HepG2 (cell line): ENCODE data around the gene DENND10. TPM values are rescaled to one million over a fixed set of nuclear protein-coding genes. Genes with fewer than 3 reads are reported as not detected.
A peak's percentile ranks its signal among the peaks of the same experiment; 100 is the strongest.

ENCODE experiments used
- CAMTA2 ChIP-seq: sonication (generic); formaldehyde crosslinking; IDR thresholded peaks from 2 replicates; pipeline ENCODE4 v1.4.0; 2020; ENCODE audit warnings: mild to moderate bottlenecking, missing genetic modification reagents, borderline replicate concordance
- HDAC2 ChIP-seq: sonication (generic); formaldehyde crosslinking; IDR thresholded peaks from 2 replicates; pipeline ENCODE4 v1.4.0; 2020; ENCODE audit warnings: missing genetic modification reagents
- IRX3 ChIP-seq: sonication (generic); formaldehyde crosslinking; IDR thresholded peaks from 2 replicates; pipeline ENCODE4 v1.8.1; 2023; ENCODE audit warnings: mild to moderate bottlenecking, low read depth, missing genetic modification reagents, borderline replicate concordance
- MBNL3 ChIP-seq: fragments of 250-450 bp; sonication (Bioruptor Pico); conservative IDR thresholded peaks from 2 replicates; pipeline ENCODE4 v1.8.0; 2022; ENCODE audit warnings: mild to moderate bottlenecking, inconsistent platforms
- MXD4 ChIP-seq: IDR thresholded peaks from 2 replicates; pipeline ENCODE4 v1.6.1; 2016; ENCODE audit warnings: mild to moderate bottlenecking, missing biosample characterization, missing genetic modification reagents
- NFATC3 ChIP-seq: sonication (generic); formaldehyde crosslinking; IDR thresholded peaks from 2 replicates; pipeline ENCODE4 v1.5.1; 2020; ENCODE audit warnings: mild to moderate bottlenecking, missing genetic modification reagents
- ZNF367 ChIP-seq: sonication (generic); formaldehyde crosslinking; IDR thresholded peaks from 2 replicates; pipeline ENCODE4 v1.4.0; 2020; ENCODE audit warnings: missing genetic modification reagents, borderline replicate concordance
- polyA plus RNA-seq, 8 experiments: library from polyadenylated mRNA; depleted of rRNA in 3 of 8; stranded (reverse) in 7 of 8; unstranded in 1 of 8; fragments of >200 nt; fragmentation: Illumina TruSeq in 4 of 8; extraction: Trizol in 4 of 8; gene quantifications; 2 replicates each; pipeline versions ENCODE4 v1.2.1 to v1.2.3, GENCODE V29; 2011 to 2016; ENCODE audit warnings: low read depth in 4 of 8, missing spikeins in 1 of 8, mixed read lengths in 1 of 8; ENCODE audit not compliant: insufficient read depth in 1 of 8
- total RNA-seq, 5 experiments: library from RNA; depleted of rRNA; stranded (reverse); fragments of >200 nt; fragmentation: Illumina TruSeq; extraction: Trizol; gene quantifications; 2 replicates each; pipeline ENCODE4 v1.2.3, GENCODE V29; 2016; ENCODE audit warnings: low read depth in 1 of 5
- TF ChIP-seq, protein P1 (sequence below): sonication (generic); formaldehyde crosslinking; IDR thresholded peaks from 2 replicates; pipeline ENCODE4 v1.8.1; 2023; ENCODE audit warnings: mild to moderate bottlenecking, inconsistent platforms, moderate library complexity, missing genetic modification reagents, borderline replicate concordance
- TF ChIP-seq, protein P2 (sequence below): fragments of 450-650 bp; IDR thresholded peaks from 2 replicates; pipeline ENCODE4 v1.6.1; 2017
- TF ChIP-seq, protein P3 (sequence below): IDR thresholded peaks from 2 replicates; pipeline ENCODE4 v1.6.1; 2016; ENCODE audit warnings: missing compliant biosample characterization, missing genetic modification reagents, borderline replicate concordance
- TF ChIP-seq, protein P4 (sequence below): sonication (generic); formaldehyde crosslinking; IDR thresholded peaks from 2 replicates; pipeline ENCODE4 v1.4.0; 2020; ENCODE audit warnings: missing genetic modification reagents
- TF ChIP-seq, protein P5 (sequence below): sonication (generic); formaldehyde crosslinking; IDR thresholded peaks from 2 replicates; pipeline ENCODE4 v1.4.0; 2020; ENCODE audit warnings: mild to moderate bottlenecking, missing genetic modification reagents
- TF ChIP-seq, protein P6 (sequence below): sonication (generic); formaldehyde crosslinking; IDR thresholded peaks from 2 replicates; pipeline ENCODE4 v1.5.1; 2020; ENCODE audit warnings: mild to moderate bottlenecking, missing genetic modification reagents, moderate library complexity

DENND10 gene
- total and polyA plus RNA-seq, 2 of the 13 experiments (the other 11 are each of a cell fraction or from before 2014, with no cell fraction given): 43.7 to 78.8 TPM

DNA sequence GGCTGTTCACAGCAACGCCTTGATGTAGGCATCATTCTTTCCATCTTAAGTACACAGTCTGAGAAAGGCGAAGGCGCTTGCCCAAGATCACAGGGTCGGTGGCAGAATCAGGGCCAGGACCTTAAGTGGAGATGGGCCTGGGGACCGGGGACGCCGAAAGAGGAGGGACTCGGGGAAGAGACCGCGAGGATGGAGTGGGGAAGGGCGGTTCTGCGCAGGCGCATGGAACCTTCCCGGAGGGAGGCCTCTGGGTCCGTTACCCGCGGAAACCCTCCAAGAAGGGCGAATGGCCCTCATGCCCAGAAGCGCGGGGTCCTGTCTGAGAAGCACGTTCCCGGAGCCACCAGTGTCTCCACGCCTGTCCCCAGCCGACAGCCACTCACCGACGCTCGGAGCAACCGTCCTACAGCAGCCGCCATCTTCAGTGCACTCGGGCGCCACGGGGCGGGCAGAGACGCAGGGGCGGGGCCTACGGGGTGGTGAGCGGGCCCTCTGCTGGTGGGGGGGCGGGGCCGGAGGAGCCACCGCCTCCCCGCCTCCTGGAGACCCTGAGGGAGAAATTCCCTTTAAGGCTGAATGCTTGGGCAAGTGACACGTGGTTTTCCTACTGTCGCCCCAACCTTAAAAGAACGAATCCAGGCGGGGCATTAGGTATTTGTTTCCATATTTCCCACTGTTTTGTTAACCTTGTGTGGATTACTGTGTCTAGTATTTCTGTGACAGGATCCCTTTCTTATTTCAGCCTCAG is 74.6 kb downstream of the DENND10 start, which contains the start of gene PRDX3 (continued):
- TF ChIP-seq MXD4: peak; percentile 65; the same call in 1 of the 2 replicates
- no peak for TF ChIP-seq NFATC3 (CRISPR knock-in tag)
- TF ChIP-seq, protein P1, sequence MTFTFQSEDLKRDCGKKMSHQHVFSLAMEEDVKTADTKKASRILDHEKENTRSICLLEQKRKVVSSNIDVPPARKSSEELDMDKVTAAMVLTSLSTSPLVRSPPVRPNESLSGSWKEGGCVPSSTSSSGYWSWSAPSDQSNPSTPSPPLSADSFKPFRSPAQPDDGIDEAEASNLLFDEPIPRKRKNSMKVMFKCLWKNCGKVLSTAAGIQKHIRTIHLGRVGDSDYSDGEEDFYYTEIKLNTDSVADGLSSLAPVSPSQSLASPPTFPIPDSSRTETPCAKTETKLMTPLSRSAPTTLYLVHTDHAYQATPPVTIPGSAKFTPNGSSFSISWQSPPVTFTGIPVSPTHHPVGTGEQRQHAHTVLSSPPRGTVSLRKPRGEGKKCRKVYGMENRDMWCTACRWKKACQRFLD: 0 out of 2 replicates have a peak, but pooled peaks have one; percentile 66
- TF ChIP-seq, protein P2, sequence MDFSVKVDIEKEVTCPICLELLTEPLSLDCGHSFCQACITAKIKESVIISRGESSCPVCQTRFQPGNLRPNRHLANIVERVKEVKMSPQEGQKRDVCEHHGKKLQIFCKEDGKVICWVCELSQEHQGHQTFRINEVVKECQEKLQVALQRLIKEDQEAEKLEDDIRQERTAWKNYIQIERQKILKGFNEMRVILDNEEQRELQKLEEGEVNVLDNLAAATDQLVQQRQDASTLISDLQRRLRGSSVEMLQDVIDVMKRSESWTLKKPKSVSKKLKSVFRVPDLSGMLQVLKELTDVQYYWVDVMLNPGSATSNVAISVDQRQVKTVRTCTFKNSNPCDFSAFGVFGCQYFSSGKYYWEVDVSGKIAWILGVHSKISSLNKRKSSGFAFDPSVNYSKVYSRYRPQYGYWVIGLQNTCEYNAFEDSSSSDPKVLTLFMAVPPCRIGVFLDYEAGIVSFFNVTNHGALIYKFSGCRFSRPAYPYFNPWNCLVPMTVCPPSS: no peak
- no peak for TF ChIP-seq IRX3 (CRISPR knock-in tag)
- 0 out of 2 replicates have a peak, but pooled peaks have one; percentile 92 for TF ChIP-seq CAMTA2 (CRISPR knock-in tag)
- TF ChIP-seq, protein P3, sequence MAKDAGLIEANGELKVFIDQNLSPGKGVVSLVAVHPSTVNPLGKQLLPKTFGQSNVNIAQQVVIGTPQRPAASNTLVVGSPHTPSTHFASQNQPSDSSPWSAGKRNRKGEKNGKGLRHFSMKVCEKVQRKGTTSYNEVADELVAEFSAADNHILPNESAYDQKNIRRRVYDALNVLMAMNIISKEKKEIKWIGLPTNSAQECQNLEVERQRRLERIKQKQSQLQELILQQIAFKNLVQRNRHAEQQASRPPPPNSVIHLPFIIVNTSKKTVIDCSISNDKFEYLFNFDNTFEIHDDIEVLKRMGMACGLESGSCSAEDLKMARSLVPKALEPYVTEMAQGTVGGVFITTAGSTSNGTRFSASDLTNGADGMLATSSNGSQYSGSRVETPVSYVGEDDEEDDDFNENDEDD (CRISPR knock-in tag): peak; percentile 35; the same call in 1 of the 2 replicates
- 0 out of 2 replicates have a peak, but pooled peaks have one; percentile 65 for TF ChIP-seq ZNF367 (CRISPR knock-in tag)
- no peak for TF ChIP-seq MBNL3
- TF ChIP-seq, protein P4, sequence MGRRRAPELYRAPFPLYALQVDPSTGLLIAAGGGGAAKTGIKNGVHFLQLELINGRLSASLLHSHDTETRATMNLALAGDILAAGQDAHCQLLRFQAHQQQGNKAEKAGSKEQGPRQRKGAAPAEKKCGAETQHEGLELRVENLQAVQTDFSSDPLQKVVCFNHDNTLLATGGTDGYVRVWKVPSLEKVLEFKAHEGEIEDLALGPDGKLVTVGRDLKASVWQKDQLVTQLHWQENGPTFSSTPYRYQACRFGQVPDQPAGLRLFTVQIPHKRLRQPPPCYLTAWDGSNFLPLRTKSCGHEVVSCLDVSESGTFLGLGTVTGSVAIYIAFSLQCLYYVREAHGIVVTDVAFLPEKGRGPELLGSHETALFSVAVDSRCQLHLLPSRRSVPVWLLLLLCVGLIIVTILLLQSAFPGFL (CRISPR knock-in tag): no peak
- TF ChIP-seq HDAC2 (CRISPR knock-in tag): peak; percentile 49
- TF ChIP-seq, protein P5, sequence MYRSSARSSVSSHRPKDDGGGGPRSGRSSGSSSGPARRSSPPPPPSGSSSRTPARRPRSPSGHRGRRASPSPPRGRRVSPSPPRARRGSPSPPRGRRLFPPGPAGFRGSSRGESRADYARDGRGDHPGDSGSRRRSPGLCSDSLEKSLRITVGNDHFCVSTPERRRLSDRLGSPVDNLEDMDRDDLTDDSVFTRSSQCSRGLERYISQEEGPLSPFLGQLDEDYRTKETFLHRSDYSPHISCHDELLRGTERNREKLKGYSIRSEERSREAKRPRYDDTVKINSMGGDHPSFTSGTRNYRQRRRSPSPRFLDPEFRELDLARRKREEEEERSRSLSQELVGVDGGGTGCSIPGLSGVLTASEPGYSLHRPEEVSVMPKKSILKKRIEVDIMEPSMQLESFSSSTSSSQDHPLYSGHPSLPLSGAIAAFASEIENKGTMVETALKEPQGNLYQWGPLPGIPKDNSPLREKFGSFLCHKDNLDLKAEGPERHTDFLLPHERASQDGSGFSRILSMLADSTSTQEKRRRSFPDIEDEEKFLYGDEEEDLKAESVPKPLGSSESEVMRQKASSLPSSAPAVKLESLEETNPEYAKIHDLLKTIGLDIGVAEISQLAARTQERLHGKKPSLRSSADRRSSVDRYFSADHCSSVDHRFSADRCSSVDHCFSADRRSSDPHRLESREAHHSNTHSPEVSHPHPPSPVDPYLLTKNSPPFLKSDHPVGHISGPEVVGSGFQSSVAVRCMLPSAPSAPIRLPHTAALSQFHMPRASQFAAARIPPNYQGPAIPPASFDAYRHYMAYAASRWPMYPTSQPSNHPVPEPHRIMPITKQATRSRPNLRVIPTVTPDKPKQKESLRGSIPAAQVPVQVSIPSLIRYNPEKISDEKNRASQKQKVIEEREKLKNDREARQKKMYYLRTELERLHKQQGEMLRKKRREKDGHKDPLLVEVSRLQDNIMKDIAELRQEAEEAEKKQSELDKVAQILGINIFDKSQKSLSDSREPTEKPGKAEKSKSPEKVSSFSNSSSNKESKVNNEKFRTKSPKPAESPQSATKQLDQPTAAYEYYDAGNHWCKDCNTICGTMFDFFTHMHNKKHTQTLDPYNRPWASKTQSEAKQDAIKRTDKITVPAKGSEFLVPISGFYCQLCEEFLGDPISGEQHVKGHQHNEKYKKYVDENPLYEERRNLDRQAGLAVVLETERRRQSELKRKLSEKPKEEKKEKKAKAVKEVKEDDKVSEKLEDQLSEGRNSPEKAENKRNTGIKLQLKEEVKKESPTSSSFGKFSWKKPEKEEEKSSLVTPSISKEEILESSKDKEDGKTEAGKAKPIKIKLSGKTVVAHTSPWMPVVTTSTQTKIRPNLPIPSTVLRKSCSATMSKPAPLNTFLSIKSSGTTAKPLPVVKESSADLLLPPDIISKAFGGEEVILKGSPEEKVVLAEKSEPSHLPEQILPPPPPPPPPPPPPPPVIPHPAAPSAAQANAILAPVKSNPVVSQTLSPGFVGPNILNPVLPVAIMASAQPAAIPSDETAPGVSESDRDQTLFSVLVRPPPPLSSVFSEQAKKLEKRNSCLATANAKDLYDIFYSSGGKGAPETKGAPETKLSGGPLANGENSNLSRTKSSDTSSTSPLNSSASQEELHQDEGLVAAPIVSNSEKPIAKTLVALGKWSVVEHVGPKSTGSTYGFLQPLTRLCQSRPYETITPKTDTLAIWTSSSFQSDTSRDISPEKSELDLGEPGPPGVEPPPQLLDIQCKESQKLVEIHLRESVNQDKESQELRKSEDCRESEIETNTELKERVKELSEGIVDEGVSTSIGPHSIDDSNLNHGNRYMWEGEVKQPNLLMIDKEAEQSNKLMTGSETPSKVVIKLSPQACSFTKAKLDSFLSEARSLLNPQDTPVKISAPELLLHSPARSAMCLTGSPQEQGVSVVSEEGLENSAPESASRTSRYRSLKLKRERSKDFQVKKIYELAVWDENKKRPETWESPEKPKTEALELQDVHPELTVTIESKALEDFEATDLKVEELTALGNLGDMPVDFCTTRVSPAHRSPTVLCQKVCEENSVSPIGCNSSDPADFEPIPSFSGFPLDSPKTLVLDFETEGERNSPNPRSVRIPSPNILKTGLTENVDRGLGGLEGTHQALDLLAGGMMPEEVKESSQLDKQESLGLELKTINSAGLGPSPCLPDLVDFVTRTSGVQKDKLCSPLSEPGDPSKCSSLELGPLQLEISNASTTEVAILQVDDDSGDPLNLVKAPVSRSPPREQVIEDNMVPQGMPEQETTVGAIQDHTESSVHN (CRISPR knock-in tag): no peak
- TF ChIP-seq, protein P6, sequence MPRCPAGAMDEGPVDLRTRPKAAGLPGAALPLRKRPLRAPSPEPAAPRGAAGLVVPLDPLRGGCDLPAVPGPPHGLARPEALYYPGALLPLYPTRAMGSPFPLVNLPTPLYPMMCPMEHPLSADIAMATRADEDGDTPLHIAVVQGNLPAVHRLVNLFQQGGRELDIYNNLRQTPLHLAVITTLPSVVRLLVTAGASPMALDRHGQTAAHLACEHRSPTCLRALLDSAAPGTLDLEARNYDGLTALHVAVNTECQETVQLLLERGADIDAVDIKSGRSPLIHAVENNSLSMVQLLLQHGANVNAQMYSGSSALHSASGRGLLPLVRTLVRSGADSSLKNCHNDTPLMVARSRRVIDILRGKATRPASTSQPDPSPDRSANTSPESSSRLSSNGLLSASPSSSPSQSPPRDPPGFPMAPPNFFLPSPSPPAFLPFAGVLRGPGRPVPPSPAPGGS (CRISPR knock-in tag): peak; percentile 79
